GM13977 (cell line): Measurements from ENCODE around the gene CASP14.

Experiments
- DNase-seq: peaks from one replicate; pipeline ENCODE4 v3.0.0; 2012; ENCODE audit warnings: low spot score
- CTCF ChIP-seq: IDR thresholded peaks from 2 replicates; pipeline ENCODE4 v1.5.1; 2012; ENCODE audit warnings: mild to moderate bottlenecking, control low read depth; ENCODE audit not compliant: insufficient read depth; ENCODE audit errors: extremely low read depth, missing control alignments
- in situ Hi-C: fragments of 300-500 bp; cut with MboI; formaldehyde crosslinking; loops from one replicate; pipeline ENCODE4 v1.12.0; 2022; ENCODE audit warnings: low sequenced_read_pairs, low pct_unique_long_range_greater_than_20kb, mixed read lengths, inconsistent platforms; ENCODE audit not compliant: unreplicated experiment

The CASP14 gene

GRCh38 chr19:15037586-15037985 is 11.7 kb upstream of the CASP14 start:
- in situ Hi-C loops = no loop called here
- TF ChIP-seq CTCF = no peak
- DNase-seq = no peak

- no peak for TF ChIP-seq CTCF
- DNase-seq = no peak
- in situ Hi-C loops = no loop called here
Observed at GRCh38 chr19:15038294-15038693, 11.0 kb upstream of the CASP14 start.

- in situ Hi-C loops = no loop called here
- DNase-seq = no peak
- no peak for TF ChIP-seq CTCF
Observed at GRCh38 chr19:15042003-15042402, 7.3 kb upstream of the CASP14 start.

- in situ Hi-C loops = no loop called here
- DNase-seq = no peak
Observed at GRCh38 chr19:15042826-15043225, 6.5 kb upstream of the CASP14 start.

GRCh38 chr19:15045506-15045905 is 3.8 kb upstream of the CASP14 start:
- in situ Hi-C loops = no loop called here

More at GRCh38 chr19:15042826-15043225, 6.5 kb upstream of the CASP14 start:
- TF ChIP-seq CTCF = no peak

GRCh38 chr19:15047680-15048079 is 1.6 kb upstream of the CASP14 start:
- in situ Hi-C loops = no loop called here
- TF ChIP-seq CTCF = no peak

More at GRCh38 chr19:15045506-15045905, 3.8 kb upstream of the CASP14 start:
- DNase-seq = no peak
- TF ChIP-seq CTCF = no peak

GRCh38 chr19:15048128-15048527 is 1.2 kb upstream of the CASP14 start:
- no peak for TF ChIP-seq CTCF
- in situ Hi-C loops = no loop called here
- no peak for DNase-seq

More at GRCh38 chr19:15047680-15048079, 1.6 kb upstream of the CASP14 start:
- DNase-seq = no peak
